HepG2 (cell line): ENCODE data around the gene ZNF334.

Experiments
- CTCF ChIP-seq: sonication (generic); formaldehyde crosslinking; IDR thresholded peaks from 2 replicates; pipeline ENCODE4 v1.5.0; 2020; ENCODE audit warnings: mild to moderate bottlenecking, missing genetic modification reagents, moderate library complexity
- E2F1 ChIP-seq: sonication (generic); formaldehyde crosslinking; IDR thresholded peaks from 2 replicates; pipeline ENCODE4 v1.5.0; 2020; ENCODE audit warnings: missing genetic modification reagents
- POLR2A ChIP-seq, 2 experiments: IDR thresholded peaks; 2 replicates each; pipeline ENCODE4 v1.6.1; 2011; ENCODE audit warnings: low read depth in 2 of 2, low read length in 2 of 2, mild to moderate bottlenecking in 1 of 2, moderate library complexity in 1 of 2; ENCODE audit not compliant: insufficient read depth in 1 of 2
- TAF1 ChIP-seq: sonication (generic); formaldehyde crosslinking; IDR thresholded peaks from 2 replicates; pipeline ENCODE4 v1.4.0; 2020; ENCODE audit warnings: missing genetic modification reagents
- TCF12 ChIP-seq, 2 experiments: fragments of 450-650 bp in 1 of 2; sonication (generic) in 1 of 2; formaldehyde crosslinking in 1 of 2; IDR thresholded peaks; 2 replicates each; pipeline versions ENCODE4 v1.6.1 to v1.8.0; 2017 to 2022; ENCODE audit warnings: antibody characterized with exemption in 1 of 2, mild to moderate bottlenecking in 1 of 2, missing genetic modification reagents in 1 of 2, moderate library complexity in 1 of 2
- ZNF207 ChIP-seq: fragments of 450-650 bp; IDR thresholded peaks from 2 replicates; pipeline ENCODE4 v1.6.1; 2016; ENCODE audit warnings: antibody characterized with exemption, borderline replicate concordance

GRCh38 chr20:46550461-46550860 is 37.1 kb upstream of the ZNF334 start, which contains the start of gene OCSTAMP:
- no peak for TF ChIP-seq ZNF207
- TF ChIP-seq E2F1 (CRISPR knock-in tag) = no peak
- no peak for TF ChIP-seq TAF1 (CRISPR knock-in tag)
- TF ChIP-seq POLR2A (IDR thresholded peaks at IDR 0.05; ENCODE audit: insufficient read depth in 1 of 2, low read depth in 2 of 2, low read length in 2 of 2) = no peak
- TF ChIP-seq CTCF (CRISPR knock-in tag) = no peak
- TF ChIP-seq TCF12 (IDR thresholded peaks at IDR 0.05) = no peak
- no peak for TF ChIP-seq TCF12 (CRISPR knock-in tag; IDR thresholded peaks at IDR 0.05)
